ENCODE results near the gene PPARA. TPM values are rescaled to one million over a fixed set of nuclear protein-coding genes. Genes with fewer than 3 reads are reported as not detected.
A peak's percentile ranks its signal among the peaks of the same experiment; 100 is the strongest.

Gene PPARA
- total RNA-seq, 3 donors from 2014 or later (not counting 1 experiment from before 2014, with no cell fraction given), result 20.1 to 27.8 (median 27.0) TPM

DNA sequence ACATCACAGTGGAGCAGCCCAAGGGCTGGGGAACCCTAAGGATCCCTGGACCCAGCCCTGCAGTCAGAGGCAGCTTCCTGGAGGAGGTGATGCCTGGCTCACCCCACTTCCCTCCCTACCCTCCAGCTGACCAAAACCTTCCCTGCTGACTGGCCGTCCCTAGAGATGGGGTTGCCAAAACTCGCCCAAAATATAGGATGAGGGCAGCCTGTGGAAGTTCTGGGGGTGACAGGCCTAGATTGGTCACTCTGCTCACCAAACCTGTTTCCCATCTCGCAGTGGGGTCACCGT lies 35.0 kb upstream of the PPARA start:
- 93% methylated on average over 4 of the region's 4 CpGs for WGBS (ENCODE audit: insufficient coverage)
- TF ChIP-seq, protein P1, sequence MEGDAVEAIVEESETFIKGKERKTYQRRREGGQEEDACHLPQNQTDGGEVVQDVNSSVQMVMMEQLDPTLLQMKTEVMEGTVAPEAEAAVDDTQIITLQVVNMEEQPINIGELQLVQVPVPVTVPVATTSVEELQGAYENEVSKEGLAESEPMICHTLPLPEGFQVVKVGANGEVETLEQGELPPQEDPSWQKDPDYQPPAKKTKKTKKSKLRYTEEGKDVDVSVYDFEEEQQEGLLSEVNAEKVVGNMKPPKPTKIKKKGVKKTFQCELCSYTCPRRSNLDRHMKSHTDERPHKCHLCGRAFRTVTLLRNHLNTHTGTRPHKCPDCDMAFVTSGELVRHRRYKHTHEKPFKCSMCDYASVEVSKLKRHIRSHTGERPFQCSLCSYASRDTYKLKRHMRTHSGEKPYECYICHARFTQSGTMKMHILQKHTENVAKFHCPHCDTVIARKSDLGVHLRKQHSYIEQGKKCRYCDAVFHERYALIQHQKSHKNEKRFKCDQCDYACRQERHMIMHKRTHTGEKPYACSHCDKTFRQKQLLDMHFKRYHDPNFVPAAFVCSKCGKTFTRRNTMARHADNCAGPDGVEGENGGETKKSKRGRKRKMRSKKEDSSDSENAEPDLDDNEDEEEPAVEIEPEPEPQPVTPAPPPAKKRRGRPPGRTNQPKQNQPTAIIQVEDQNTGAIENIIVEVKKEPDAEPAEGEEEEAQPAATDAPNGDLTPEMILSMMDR (IDR thresholded peaks at IDR 0.05), result no peak

DNA sequence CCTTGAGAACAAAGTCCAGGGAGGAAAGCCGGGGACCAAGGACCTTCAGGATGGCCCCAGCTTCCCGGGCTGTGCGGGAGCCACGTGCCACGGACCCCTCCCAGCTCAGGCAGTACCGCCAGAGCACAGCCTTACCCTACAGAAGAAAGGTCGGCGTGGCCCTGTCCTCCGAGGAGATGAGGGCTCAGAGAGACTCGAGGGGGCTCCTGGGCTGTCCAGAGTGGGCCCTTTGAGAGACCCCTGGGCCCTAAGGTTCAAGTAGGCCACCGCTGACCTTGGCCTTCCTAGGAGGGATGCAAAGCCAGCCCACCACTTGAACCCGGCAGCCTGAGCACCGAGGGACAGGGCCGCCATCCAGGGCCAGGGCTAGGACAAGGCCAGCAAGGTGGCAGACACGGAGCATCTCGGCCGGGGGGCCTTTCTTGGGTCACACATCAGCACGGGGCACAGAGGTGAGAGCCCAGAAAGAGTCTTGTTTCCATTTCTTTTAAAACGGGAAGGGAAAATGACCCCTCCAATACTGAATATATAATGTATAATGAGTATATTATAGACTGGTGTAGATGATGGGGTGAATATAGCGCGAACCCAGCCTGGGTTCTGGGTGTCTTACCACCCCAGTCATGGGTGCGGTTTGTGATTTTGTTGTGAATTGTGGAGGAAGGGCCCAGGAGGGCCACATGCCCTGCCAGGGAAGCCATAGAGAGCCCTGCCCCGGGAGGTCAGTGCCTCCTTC lies 34.4 kb upstream of the PPARA start:
- H3K4me1 ChIP-seq (ENCODE audit: control insufficient read depth, insufficient read depth, low read length), result peaks cover 10% of the 10 kb centered on the region
- H3K4me3 ChIP-seq (ENCODE audit: low read length), result no peak overlapping the region
- DNase-seq, result no peak
- peaks cover 0 to 13% of the 10 kb centered on the region in 2 donors for H3K4me1 Mint-ChIP-seq
- H3K36me3 Mint-ChIP-seq, result no peaks in the 10 kb centered on the region
- H3K27me3 Mint-ChIP-seq (ENCODE audit: low read depth in 2 of 2), result no peaks in the 10 kb centered on the region
- TF ChIP-seq, protein P1 (IDR thresholded peaks at IDR 0.05), result no peak
- intact Hi-C loops (cut with micrococcal nuclease), result loop anchor here (1.0 kb wide), 4 partner anchors 110 to 538 kb away; no protein-coding TSS in a partner anchor
- WGBS (ENCODE audit: insufficient coverage), result 80% methylated on average over 22 of the region's 23 CpGs
- peak; percentile 34 to 52 (median 50) for ATAC-seq
- no peak overlapping the region for H3K4me3 Mint-ChIP-seq
- no peak overlapping the region for H3K27ac ChIP-seq (ENCODE audit: low read length)
- no peaks in the 10 kb centered on the region for H3K36me3 ChIP-seq (ENCODE audit: control insufficient read depth, insufficient read depth, low read length)
- H3K27me3 ChIP-seq (ENCODE audit: control insufficient read depth, insufficient read depth, low read length), result no peaks in the 10 kb centered on the region
- no peaks in the 10 kb centered on the region for H3K9me3 Mint-ChIP-seq
- H3K27ac Mint-ChIP-seq, result peak overlapping the region in 1 of 2 donors; percentile 51
- H3K9me3 ChIP-seq (ENCODE audit: control insufficient read depth, insufficient read depth, low read length), result no peaks in the 10 kb centered on the region

More for the DNA sequence above, 35.0 kb upstream of the PPARA start:
- H3K27me3 Mint-ChIP-seq (ENCODE audit: low read depth in 2 of 2), result no peaks in the 10 kb centered on the region
- no peaks in the 10 kb centered on the region for H3K36me3 Mint-ChIP-seq
- H3K27me3 ChIP-seq (ENCODE audit: control insufficient read depth, insufficient read depth, low read length), result no peaks in the 10 kb centered on the region
- H3K4me1 ChIP-seq (ENCODE audit: control insufficient read depth, insufficient read depth, low read length), result peaks cover 10% of the 10 kb centered on the region
- peaks cover 0 to 13% of the 10 kb centered on the region in 2 donors for H3K4me1 Mint-ChIP-seq
- no peak overlapping the region for H3K4me3 Mint-ChIP-seq
- no peaks in the 10 kb centered on the region for H3K9me3 ChIP-seq (ENCODE audit: control insufficient read depth, insufficient read depth, low read length)
- ATAC-seq (no peak), DNase-seq (no peak)
- H3K27ac Mint-ChIP-seq, result peak overlapping the region in 1 of 2 donors; percentile 9
- H3K9me3 Mint-ChIP-seq, result no peaks in the 10 kb centered on the region
- H3K27ac ChIP-seq (ENCODE audit: low read length), result no peak overlapping the region
- H3K36me3 ChIP-seq (ENCODE audit: control insufficient read depth, insufficient read depth, low read length), result no peaks in the 10 kb centered on the region
- no peak overlapping the region for H3K4me3 ChIP-seq (ENCODE audit: low read length)
- intact Hi-C loops (cut with micrococcal nuclease), result no loop called here

DNA sequence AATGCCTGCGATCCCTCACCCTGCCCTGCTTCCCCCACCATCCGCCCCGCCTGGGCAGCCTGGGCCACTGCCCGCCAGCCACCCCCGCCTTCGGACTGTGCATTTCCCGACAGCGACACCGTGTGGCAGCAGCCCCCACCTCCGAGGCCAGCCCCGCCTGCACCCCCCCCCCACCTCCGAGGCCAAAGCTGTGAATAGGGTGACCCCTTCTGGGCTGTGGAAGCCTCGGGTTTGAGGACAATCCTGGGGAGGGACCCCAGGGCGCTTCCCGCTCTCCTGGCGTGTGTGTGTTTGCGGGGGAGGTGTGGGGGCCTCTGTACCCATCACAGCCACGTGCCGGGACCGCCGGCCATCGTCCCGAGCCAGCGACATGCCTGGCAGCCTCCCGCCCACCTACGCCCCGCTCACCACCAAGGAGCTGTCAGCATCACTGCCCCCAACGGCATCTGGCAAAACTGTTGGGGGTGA lies 33.8 kb upstream of the PPARA start:
- peak overlapping the region in 1 of 2 donors; percentile 51 for H3K27ac Mint-ChIP-seq
- no peak overlapping the region for H3K4me3 Mint-ChIP-seq

More for the DNA sequence above, 33.8 kb upstream of the PPARA start:
- Histone ChIP-seq H3K4me1 (ENCODE audit: control insufficient read depth, insufficient read depth, low read length) (peaks cover 10% of the 10 kb centered on the region), H3K27ac (ENCODE audit: low read length) (no peak overlapping the region), H3K4me3 (ENCODE audit: low read length) (no peak overlapping the region), H3K27me3 (ENCODE audit: control insufficient read depth, insufficient read depth, low read length) (no peaks in the 10 kb centered on the region), H3K9me3 (ENCODE audit: control insufficient read depth, insufficient read depth, low read length) (no peaks in the 10 kb centered on the region), H3K36me3 (ENCODE audit: control insufficient read depth, insufficient read depth, low read length) (no peaks in the 10 kb centered on the region)
- H3K36me3 Mint-ChIP-seq, result no peaks in the 10 kb centered on the region
- no peaks in the 10 kb centered on the region for H3K9me3 Mint-ChIP-seq
- DNase-seq (peak; percentile 87 to 91), ATAC-seq (peak; percentile 96 to 98 (median 96))
- whole genome bisulfite sequencing (ENCODE audit: insufficient coverage), result 12% methylated on average over 28 of the region's 28 CpGs
- peaks cover 0 to 13% of the 10 kb centered on the region in 2 donors for H3K4me1 Mint-ChIP-seq
- H3K27me3 Mint-ChIP-seq (ENCODE audit: low read depth in 2 of 2), result no peaks in the 10 kb centered on the region
- TF ChIP-seq, protein P1 (IDR thresholded peaks at IDR 0.05), result peak; percentile 74
- intact Hi-C loops (cut with micrococcal nuclease), result loop anchor here (1.0 kb wide), 4 partner anchors 110 to 538 kb away; no protein-coding TSS in a partner anchor

Measured in natural killer cell (primary cell).